GF-D8 (cell line): ENCODE results near the gene NDUFB7.
A peak's percentile ranks its signal among the peaks of the same experiment; 100 is the strongest.
"Not testable (repeated sequence)": the region's sequence is repeated elsewhere in the genome, so short reads cannot be mapped to it uniquely, and the experiment has no call there.

ENCODE experiments used
- DNase-seq: peaks from one replicate; lab custom pipeline; 2025; lab: John Stamatoyannopoulos, UW

The NDUFB7 gene

GRCh38 chr19:14553042-14553938, 18.6 kb downstream of the NDUFB7 start:
- no peak for DNase-seq

- DNase-seq: not testable (repeated sequence)
Observed at GRCh38 chr19:14552006-14552360, 19.9 kb downstream of the NDUFB7 start.

- DNase-seq: peak; percentile 95
Observed at GRCh38 chr19:14551134-14552005, 20.5 kb downstream of the NDUFB7 start.

- DNase-seq: no peak
Observed at GRCh38 chr19:14550201-14550754, 21.6 kb downstream of the NDUFB7 start.

- no peak for DNase-seq
Observed at GRCh38 chr19:14545716-14546082, 26.2 kb downstream of the NDUFB7 start.

- DNase-seq: no peak
Observed at GRCh38 chr19:14544977-14545715, 26.7 kb downstream of the NDUFB7 start.

GRCh38 chr19:14544047-14544446, 27.8 kb downstream of the NDUFB7 start:
- no peak for DNase-seq

- peak; percentile 18 for DNase-seq
Observed at GRCh38 chr19:14542711-14543328, 29.0 kb downstream of the NDUFB7 start.

- DNase-seq: not testable (repeated sequence)
Observed at GRCh38 chr19:14541979-14542378, 29.9 kb downstream of the NDUFB7 start.

- no peak for DNase-seq
Observed at GRCh38 chr19:14540741-14541525, 30.9 kb downstream of the NDUFB7 start.

GRCh38 chr19:14536926-14537692, 34.8 kb downstream of the NDUFB7 start:
- no peak for DNase-seq

GRCh38 chr19:14533450-14533849, 38.4 kb downstream of the NDUFB7 start:
- DNase-seq: no peak

- no peak for DNase-seq
Observed at GRCh38 chr19:14530506-14530905, 41.4 kb downstream of the NDUFB7 start.

GRCh38 chr19:14530005-14530348, 41.9 kb downstream of the NDUFB7 start:
- DNase-seq: peak; percentile 49

- DNase-seq: peak; percentile 99
Observed at GRCh38 chr19:14529254-14530004, 42.4 kb downstream of the NDUFB7 start, which contains the start of gene TECR. Gene TECR, plus strand, starts transcription at chr19:14529594. Its CDS starts 103 bp downstream, at chr19:14529697.

GRCh38 chr19:14528419-14529253, 43.2 kb downstream of the NDUFB7 start:
- no peak for DNase-seq

- DNase-seq: no peak
Observed at GRCh38 chr19:14526423-14526822, 45.4 kb downstream of the NDUFB7 start.

GRCh38 chr19:14525729-14526128, 46.1 kb downstream of the NDUFB7 start:
- no peak for DNase-seq
